Activated T-cell treated with anti-CD3 and anti-CD28 coated beads, Interleukin-2, amount 50 U/mL, for 24 hours (primary cell): Measurements from ENCODE around the gene IGF2BP2.

Experiments
- DNase-seq: peaks from one replicate; pipeline ENCODE4 v3.0.0-alpha.2; 2020
- H3K27ac Mint-ChIP-seq: 2 replicates; pipeline ENCODE4 v1.8.0; 2020; ENCODE audit warnings: mild to moderate bottlenecking, mixed read lengths
- H3K27me3 Mint-ChIP-seq: 2 replicates; pipeline ENCODE4 v1.8.0; 2020; ENCODE audit warnings: mixed read lengths
- H3K36me3 Mint-ChIP-seq: 2 replicates; pipeline ENCODE4 v1.8.0; 2020; ENCODE audit warnings: low read depth, mixed read lengths
- H3K4me1 Mint-ChIP-seq: 2 replicates; pipeline ENCODE4 v1.8.0; 2020; ENCODE audit warnings: low read depth, mixed read lengths
- H3K4me3 Mint-ChIP-seq: 2 replicates; pipeline ENCODE4 v1.8.0; 2020; ENCODE audit warnings: mild to moderate bottlenecking, moderate library complexity, mixed read lengths
- H3K9me3 Mint-ChIP-seq: 2 replicates; pipeline ENCODE4 v1.8.0; 2020; ENCODE audit warnings: mixed read lengths

IGF2BP2 gene

DNA sequence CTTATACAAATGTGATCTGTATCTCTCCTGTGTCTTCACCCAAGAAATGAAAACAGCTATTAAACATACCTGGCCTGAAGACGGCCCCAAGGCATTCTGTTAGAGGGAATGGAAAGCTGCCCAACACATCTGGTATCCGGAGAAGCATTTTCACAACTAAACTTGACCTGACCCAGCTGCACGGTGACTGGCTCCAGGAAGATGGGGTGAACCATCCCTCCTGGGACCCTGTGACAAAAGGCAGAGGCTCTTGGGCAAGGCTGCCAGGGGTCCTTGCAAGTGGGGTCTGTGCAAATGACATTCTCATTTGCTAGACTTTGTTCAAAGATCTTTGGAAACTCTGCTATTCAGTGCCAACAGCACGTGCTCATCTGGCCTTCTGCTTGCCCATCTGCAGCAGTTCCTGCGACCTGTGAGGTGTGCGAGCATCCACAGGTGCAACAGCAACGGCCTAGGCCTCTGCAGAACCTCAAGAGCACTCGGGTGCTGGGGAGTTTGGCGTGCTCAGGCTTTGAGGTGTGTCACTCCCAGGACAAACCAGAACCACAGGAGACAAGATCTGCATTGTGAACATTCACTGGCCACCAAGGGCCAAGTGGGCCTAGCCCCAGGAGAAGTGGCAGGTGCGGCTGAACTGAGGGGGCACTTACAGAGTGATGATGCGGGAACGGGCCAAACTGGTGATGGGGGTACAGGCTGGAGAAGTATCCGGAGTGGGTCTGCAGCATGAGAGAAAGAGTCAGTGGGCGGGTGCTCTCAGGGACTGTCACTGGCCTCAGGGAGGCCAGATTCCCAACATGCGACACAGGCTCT, 166.9 kb downstream of the IGF2BP2 start:
- no peak overlapping the region for H3K27ac Mint-ChIP-seq
- DNase-seq = no peak
- no peaks in the 10 kb centered on the region for H3K36me3 Mint-ChIP-seq
- H3K27me3 Mint-ChIP-seq = peaks cover 14% of the 10 kb centered on the region
- H3K4me3 Mint-ChIP-seq = no peak overlapping the region
- H3K4me1 Mint-ChIP-seq = peaks cover 2% of the 10 kb centered on the region
- H3K9me3 Mint-ChIP-seq = no peaks in the 10 kb centered on the region

GRCh38 chr3:185657211-185657610, 167.6 kb downstream of the IGF2BP2 start:
- no peak for DNase-seq
- H3K36me3 Mint-ChIP-seq = no peaks in the 10 kb centered on the region
- H3K27ac Mint-ChIP-seq = no peak overlapping the region
- peaks cover 11% of the 10 kb centered on the region for H3K27me3 Mint-ChIP-seq
- peaks cover 2% of the 10 kb centered on the region for H3K4me1 Mint-ChIP-seq
- no peak overlapping the region for H3K4me3 Mint-ChIP-seq
- H3K9me3 Mint-ChIP-seq = no peaks in the 10 kb centered on the region

DNA sequence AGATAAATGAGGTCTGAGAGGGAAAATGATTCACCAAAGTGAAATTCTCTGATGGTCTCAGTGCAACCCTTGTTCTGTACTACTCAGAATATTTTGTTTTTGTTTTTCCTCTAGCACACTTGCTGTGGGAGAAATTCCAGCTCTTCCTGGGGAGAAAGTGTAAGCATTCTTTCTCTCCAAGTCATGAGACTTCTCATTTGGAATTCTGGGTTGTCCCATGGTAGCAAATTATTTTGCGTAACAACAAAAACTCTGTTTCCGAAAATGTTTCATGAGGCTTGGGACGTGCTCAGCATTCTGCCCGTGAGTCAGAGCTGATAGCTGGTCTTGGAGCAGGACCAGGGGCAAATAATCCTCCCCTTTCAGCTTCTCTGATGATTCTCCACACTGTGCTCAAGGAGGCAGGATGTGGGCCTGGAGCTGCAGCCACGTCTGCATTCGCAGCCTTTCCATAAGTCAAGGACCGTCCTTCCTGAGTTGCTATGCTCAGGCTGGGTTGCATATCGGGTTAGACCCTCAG, 168.5 kb downstream of the IGF2BP2 start:
- DNase-seq = no peak
- H3K9me3 Mint-ChIP-seq = no peaks in the 10 kb centered on the region
- peaks cover 2% of the 10 kb centered on the region for H3K4me1 Mint-ChIP-seq
- H3K36me3 Mint-ChIP-seq = no peaks in the 10 kb centered on the region
- H3K27ac Mint-ChIP-seq = no peak overlapping the region
- H3K27me3 Mint-ChIP-seq = peaks cover 5% of the 10 kb centered on the region
- H3K4me3 Mint-ChIP-seq = no peak overlapping the region

- no peak overlapping the region for H3K4me3 Mint-ChIP-seq
- H3K36me3 Mint-ChIP-seq = no peaks in the 10 kb centered on the region
- H3K9me3 Mint-ChIP-seq = no peaks in the 10 kb centered on the region
- H3K4me1 Mint-ChIP-seq = peaks cover 2% of the 10 kb centered on the region
- H3K27me3 Mint-ChIP-seq = peaks cover 5% of the 10 kb centered on the region
- H3K27ac Mint-ChIP-seq = no peak overlapping the region
- no peak for DNase-seq
Observed at GRCh38 chr3:185655426-185656320, 169.2 kb downstream of the IGF2BP2 start.

DNA sequence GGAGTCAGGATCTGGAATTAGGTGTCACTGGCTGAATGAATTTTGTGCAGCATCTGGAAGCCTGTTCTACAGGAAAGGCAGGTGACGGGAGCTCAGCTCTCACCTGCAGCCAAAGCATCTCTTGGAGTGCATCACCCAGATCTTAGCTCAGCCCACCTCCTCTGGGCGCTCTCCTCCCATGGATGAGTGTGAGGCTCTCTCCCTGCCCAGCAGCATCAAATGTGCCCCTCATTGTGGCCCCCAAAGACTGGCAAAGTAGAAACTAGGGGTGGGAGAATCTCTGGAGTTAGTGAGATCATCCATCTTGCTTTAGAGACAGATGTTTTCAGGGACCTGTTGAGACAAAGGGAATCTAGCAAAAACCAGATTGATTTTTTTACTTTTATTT, 170.1 kb downstream of the IGF2BP2 start:
- Mint-ChIP-seq H3K36me3 (no peaks in the 10 kb centered on the region), H3K9me3 (no peaks in the 10 kb centered on the region), H3K4me3 (no peak overlapping the region), H3K27ac (no peak overlapping the region), H3K27me3 (peaks cover 5% of the 10 kb centered on the region), H3K4me1 (peaks cover 2% of the 10 kb centered on the region)
- DNase-seq = no peak

GRCh38 chr3:185653949-185654757, 170.7 kb downstream of the IGF2BP2 start:
- Mint-ChIP-seq H3K27me3 (peaks cover 5% of the 10 kb centered on the region), H3K36me3 (no peaks in the 10 kb centered on the region), H3K27ac (no peak overlapping the region), H3K4me1 (peaks cover 2% of the 10 kb centered on the region), H3K4me3 (no peak overlapping the region), H3K9me3 (no peaks in the 10 kb centered on the region)
- DNase-seq = no peak

GRCh38 chr3:185651971-185652370, 172.9 kb downstream of the IGF2BP2 start:
- no peaks in the 10 kb centered on the region for H3K4me1 Mint-ChIP-seq
- no peak for DNase-seq
- no peaks in the 10 kb centered on the region for H3K9me3 Mint-ChIP-seq

DNA sequence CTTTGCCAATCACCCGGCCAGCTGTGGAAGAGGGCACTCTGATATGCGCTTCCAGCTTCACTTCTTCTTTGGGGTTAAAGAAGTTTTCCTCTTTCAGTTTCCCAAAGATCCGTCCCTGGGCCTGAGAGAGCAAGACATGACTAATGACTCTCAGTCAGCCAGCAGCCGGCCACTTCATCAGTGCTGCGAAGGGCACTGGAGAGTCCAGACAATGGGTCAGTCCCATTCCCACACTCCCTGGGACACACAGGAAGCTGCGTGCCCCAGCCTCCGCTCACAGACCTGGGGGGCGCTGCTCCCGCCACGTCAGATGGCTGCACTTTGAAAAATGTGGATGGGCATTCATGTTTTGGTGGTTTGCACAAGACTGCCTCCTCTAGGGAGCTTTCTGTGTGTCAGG, 175.4 kb downstream of the IGF2BP2 start:
- Mint-ChIP-seq H3K4me1 (no peaks in the 10 kb centered on the region), H3K4me3 (no peak overlapping the region), H3K9me3 (no peaks in the 10 kb centered on the region), H3K36me3 (no peaks in the 10 kb centered on the region), H3K27me3 (peaks cover 22% of the 10 kb centered on the region), H3K27ac (no peak overlapping the region)
- DNase-seq = no peak

More at GRCh38 chr3:185651971-185652370, 172.9 kb downstream of the IGF2BP2 start:
- no peaks in the 10 kb centered on the region for H3K36me3 Mint-ChIP-seq
- H3K27me3 Mint-ChIP-seq = peaks cover 10% of the 10 kb centered on the region
- no peak overlapping the region for H3K4me3 Mint-ChIP-seq
- H3K27ac Mint-ChIP-seq = no peak overlapping the region

DNA sequence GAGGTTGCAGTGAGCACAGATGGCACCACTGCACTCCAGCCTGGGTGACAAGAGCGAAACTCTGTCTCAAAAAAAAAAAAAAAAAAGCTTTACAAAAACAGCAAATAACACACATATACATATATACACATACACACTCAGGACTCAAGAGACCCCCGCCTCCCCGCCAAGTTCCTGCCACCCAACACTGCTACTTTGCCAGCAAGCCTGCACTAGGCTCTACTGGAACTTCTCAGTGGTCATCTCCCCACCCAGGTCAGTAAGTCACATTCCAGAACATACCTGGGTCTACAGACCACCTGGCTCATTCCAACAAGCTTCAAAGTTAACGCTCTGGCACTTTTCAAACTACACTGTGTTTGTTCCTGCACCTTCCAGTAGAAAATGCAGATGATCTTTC, 176.4 kb downstream of the IGF2BP2 start:
- Mint-ChIP-seq H3K4me3 (no peak overlapping the region), H3K4me1 (no peaks in the 10 kb centered on the region), H3K27me3 (peaks cover 22% of the 10 kb centered on the region), H3K36me3 (no peaks in the 10 kb centered on the region), H3K27ac (no peak overlapping the region), H3K9me3 (no peaks in the 10 kb centered on the region)
- no peak for DNase-seq

GRCh38 chr3:185647880-185648210, 177.0 kb downstream of the IGF2BP2 start:
- Mint-ChIP-seq H3K36me3 (no peaks in the 10 kb centered on the region), H3K4me1 (no peaks in the 10 kb centered on the region), H3K27me3 (peaks cover 22% of the 10 kb centered on the region), H3K4me3 (no peak overlapping the region), H3K27ac (no peak overlapping the region), H3K9me3 (no peaks in the 10 kb centered on the region)
- no peak for DNase-seq

- H3K36me3 Mint-ChIP-seq = no peaks in the 10 kb centered on the region
- peaks cover 22% of the 10 kb centered on the region for H3K27me3 Mint-ChIP-seq
- no peak for DNase-seq
- no peak overlapping the region for H3K27ac Mint-ChIP-seq
- no peaks in the 10 kb centered on the region for H3K9me3 Mint-ChIP-seq
- no peaks in the 10 kb centered on the region for H3K4me1 Mint-ChIP-seq
- H3K4me3 Mint-ChIP-seq = no peak overlapping the region
Observed at GRCh38 chr3:185647134-185647879, 177.5 kb downstream of the IGF2BP2 start.

- DNase-seq = no peak
- H3K4me3 Mint-ChIP-seq = no peak overlapping the region
- H3K27ac Mint-ChIP-seq = no peak overlapping the region
Observed at GRCh38 chr3:185646382-185647133, 178.3 kb downstream of the IGF2BP2 start.

GRCh38 chr3:185645596-185646381, 179.1 kb downstream of the IGF2BP2 start:
- DNase-seq = no peak
- peaks cover 22% of the 10 kb centered on the region for H3K27me3 Mint-ChIP-seq
- H3K4me1 Mint-ChIP-seq = no peaks in the 10 kb centered on the region
- H3K27ac Mint-ChIP-seq = no peak overlapping the region
- H3K4me3 Mint-ChIP-seq = no peak overlapping the region
- no peaks in the 10 kb centered on the region for H3K9me3 Mint-ChIP-seq
- no peaks in the 10 kb centered on the region for H3K36me3 Mint-ChIP-seq

More at GRCh38 chr3:185646382-185647133, 178.3 kb downstream of the IGF2BP2 start:
- Mint-ChIP-seq H3K9me3 (no peaks in the 10 kb centered on the region), H3K27me3 (peaks cover 22% of the 10 kb centered on the region), H3K36me3 (no peaks in the 10 kb centered on the region), H3K4me1 (no peaks in the 10 kb centered on the region)
